ENCODE data around the gene ST8SIA1. TPM values are rescaled to one million over a fixed set of nuclear protein-coding genes. Genes with fewer than 3 reads are reported as not detected.

The ST8SIA1 gene
- total and polyA plus RNA-seq, 9 donors: 0.69 to 18.1 (median 4.1) TPM

DNA sequence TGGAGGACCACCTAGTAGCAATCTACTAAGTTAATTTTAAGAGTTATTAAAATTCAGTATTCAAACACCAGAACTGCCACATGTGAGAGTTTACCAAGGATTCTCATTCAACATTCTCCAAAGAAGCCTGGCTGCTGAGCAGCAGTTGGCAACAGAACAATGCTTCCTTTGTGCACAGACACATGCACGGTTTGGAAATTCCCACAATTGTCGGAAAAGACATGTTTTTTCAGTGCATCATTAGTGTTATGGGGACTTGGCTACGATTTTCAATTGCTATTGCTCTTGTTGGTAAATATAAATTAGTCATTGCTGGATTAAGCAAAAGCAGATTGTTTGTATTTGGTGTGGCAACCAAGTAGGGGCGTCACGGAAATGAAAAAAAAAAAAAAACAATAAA lies 22.2 kb downstream of the ST8SIA1 start:
- no peak for TF ChIP-seq POLR2A (IDR thresholded peaks at IDR 0.05)
- TF ChIP-seq, protein P1, sequence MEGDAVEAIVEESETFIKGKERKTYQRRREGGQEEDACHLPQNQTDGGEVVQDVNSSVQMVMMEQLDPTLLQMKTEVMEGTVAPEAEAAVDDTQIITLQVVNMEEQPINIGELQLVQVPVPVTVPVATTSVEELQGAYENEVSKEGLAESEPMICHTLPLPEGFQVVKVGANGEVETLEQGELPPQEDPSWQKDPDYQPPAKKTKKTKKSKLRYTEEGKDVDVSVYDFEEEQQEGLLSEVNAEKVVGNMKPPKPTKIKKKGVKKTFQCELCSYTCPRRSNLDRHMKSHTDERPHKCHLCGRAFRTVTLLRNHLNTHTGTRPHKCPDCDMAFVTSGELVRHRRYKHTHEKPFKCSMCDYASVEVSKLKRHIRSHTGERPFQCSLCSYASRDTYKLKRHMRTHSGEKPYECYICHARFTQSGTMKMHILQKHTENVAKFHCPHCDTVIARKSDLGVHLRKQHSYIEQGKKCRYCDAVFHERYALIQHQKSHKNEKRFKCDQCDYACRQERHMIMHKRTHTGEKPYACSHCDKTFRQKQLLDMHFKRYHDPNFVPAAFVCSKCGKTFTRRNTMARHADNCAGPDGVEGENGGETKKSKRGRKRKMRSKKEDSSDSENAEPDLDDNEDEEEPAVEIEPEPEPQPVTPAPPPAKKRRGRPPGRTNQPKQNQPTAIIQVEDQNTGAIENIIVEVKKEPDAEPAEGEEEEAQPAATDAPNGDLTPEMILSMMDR (IDR thresholded peaks at IDR 0.05): no peak
- no peak for TF ChIP-seq EP300 (IDR thresholded peaks at IDR 0.05)
- WGBS, 3 donors: 66 to 86% (median 84%) methylated on average over 5 of the region's 5 CpGs
- no peaks in the 10 kb centered on the region for H3K36me3 ChIP-seq
- no peaks in the 10 kb centered on the region for H3K4me1 ChIP-seq (ENCODE audit: insufficient read depth)
- no peaks in the 10 kb centered on the region for H3K27me3 ChIP-seq
- DNase-seq: no peak
- intact Hi-C loops (cut with DNase I): no loop called here
- no peak overlapping the region for H3K4me3 ChIP-seq
- no peaks in the 10 kb centered on the region for H3K9me3 ChIP-seq
- no peak overlapping the region for H3K27ac ChIP-seq

DNA sequence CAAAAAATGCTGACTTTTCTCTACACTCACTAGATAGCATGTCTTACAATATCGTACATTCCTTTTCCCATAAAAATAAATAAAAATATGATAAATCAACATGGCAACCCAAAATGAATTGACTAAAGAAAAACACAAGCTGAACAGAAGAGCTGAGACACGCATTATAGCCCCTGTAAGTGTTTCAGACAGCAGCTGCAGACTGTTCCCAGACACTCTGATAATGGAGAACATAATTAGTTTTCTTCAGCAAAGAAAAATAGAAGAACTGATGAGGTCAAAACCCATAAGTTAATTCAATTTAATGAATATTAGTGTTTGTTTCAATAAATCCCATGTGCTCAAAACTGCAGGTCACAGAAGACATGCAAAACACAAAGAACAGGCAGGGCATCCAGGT lies 23.8 kb downstream of the ST8SIA1 start:
- intact Hi-C loops (cut with DNase I): no loop called here
- Histone ChIP-seq H3K27ac (no peak overlapping the region), H3K36me3 (no peaks in the 10 kb centered on the region), H3K4me3 (no peak overlapping the region), H3K4me1 (ENCODE audit: insufficient read depth) (no peaks in the 10 kb centered on the region), H3K27me3 (no peaks in the 10 kb centered on the region), H3K9me3 (no peaks in the 10 kb centered on the region)
- WGBS, 3 donors: 38 to 59% (median 57%) methylated on average over 2 of the region's 2 CpGs
- TF ChIP-seq, protein P1 (IDR thresholded peaks at IDR 0.05): no peak
- TF ChIP-seq EP300 (IDR thresholded peaks at IDR 0.05) (no peak), POLR2A (IDR thresholded peaks at IDR 0.05) (no peak)
- DNase-seq: no peak

DNA sequence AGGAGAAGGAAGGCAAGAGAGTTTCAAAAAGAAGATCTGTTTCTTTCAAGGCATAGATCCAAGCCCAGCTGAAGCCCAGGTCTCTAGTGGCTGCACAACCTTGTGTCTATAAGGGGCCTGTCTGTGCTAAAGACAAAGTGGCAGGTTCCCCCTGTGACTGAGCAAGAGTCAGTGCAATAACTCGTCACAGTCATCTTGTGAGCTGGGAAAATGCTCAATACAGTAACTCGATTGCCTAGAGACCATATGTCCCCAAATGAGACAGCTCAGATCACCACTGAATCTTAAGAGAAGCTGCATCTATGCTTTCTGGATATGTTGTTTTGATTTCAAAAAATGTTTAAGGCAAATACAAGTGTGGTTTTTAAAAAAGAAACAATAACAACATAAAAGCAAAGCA lies 24.2 kb downstream of the ST8SIA1 start:
- 80 to 88% (median 82%) methylated on average over 2 of the region's 2 CpGs for WGBS, 3 donors
- Histone ChIP-seq H3K4me3 (no peak overlapping the region), H3K9me3 (no peaks in the 10 kb centered on the region), H3K27me3 (no peaks in the 10 kb centered on the region), H3K27ac (no peak overlapping the region), H3K36me3 (no peaks in the 10 kb centered on the region), H3K4me1 (ENCODE audit: insufficient read depth) (no peaks in the 10 kb centered on the region)
- intact Hi-C loops (cut with DNase I): no loop called here
- TF ChIP-seq POLR2A (IDR thresholded peaks at IDR 0.05) (no peak), EP300 (IDR thresholded peaks at IDR 0.05) (no peak)
- TF ChIP-seq, protein P1 (IDR thresholded peaks at IDR 0.05): no peak
- DNase-seq: no peak

DNA sequence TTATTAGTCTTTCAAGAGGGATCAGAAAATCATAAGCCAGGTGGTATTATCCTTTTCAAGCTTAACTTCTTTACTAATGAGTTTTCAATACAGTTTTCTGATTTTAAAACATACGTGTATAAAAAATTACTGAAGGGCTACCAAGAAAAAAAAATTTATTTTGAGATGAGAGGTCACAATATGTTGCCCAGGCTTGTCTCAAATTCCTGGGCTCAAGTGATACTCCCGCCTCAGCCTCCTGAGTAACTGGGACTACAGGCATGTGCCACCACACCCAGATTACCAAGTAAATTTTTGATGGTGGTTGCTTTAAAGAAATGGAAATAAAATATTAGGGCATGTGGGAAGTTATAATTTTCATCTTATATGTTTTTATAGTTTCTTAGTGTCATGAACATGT lies 26.7 kb downstream of the ST8SIA1 start:
- Histone ChIP-seq H3K4me3 (no peak overlapping the region), H3K36me3 (no peaks in the 10 kb centered on the region), H3K9me3 (no peaks in the 10 kb centered on the region), H3K27ac (no peak overlapping the region), H3K27me3 (no peaks in the 10 kb centered on the region), H3K4me1 (ENCODE audit: insufficient read depth) (no peaks in the 10 kb centered on the region)
- intact Hi-C loops (cut with DNase I): loop anchor here in 1 of 4 donors (5.0 kb wide), 1 partner anchor 899 kb away; no protein-coding TSS in a partner anchor
- WGBS, 3 donors: 61 to 80% (median 72%) methylated on average over 2 of the region's 2 CpGs
- no peak for DNase-seq
- TF ChIP-seq, protein P1 (IDR thresholded peaks at IDR 0.05): no peak
- no peak for TF ChIP-seq EP300 (IDR thresholded peaks at IDR 0.05)
- no peak for TF ChIP-seq POLR2A (IDR thresholded peaks at IDR 0.05)

Measured in ovary (tissue), 9 donors.